ENCODE data around the gene TSPO. TPM values are rescaled to one million over a fixed set of nuclear protein-coding genes. Genes with fewer than 3 reads are reported as not detected.

The TSPO gene
- total RNA-seq, 4 donors from 2014 or later = 307 to 452 (median 365) TPM

- Histone ChIP-seq H3K9me3 (no peaks in the 10 kb centered on the region), H3K4me1 (peaks cover 13 to 44% (median 39%) of the 10 kb centered on the region in 4 donors), H3K27ac (peak overlapping the region in 1 of 4 donors; percentile 45), H3K27me3 (no peaks in the 10 kb centered on the region), H3K36me3 (no peaks in the 10 kb centered on the region), H3K4me3 (no peak overlapping the region)
- in situ Hi-C loops (cut with MboI; ENCODE audit: low pct_ligation_motif_present in 1 of 4, low pct_unique_long_range_greater_than_20kb in 1 of 4, low sequenced_read_pairs in 3 of 4) = no loop called here
- no peak for DNase-seq
- WGBS, 2 donors (ENCODE audit: low coverage in 1 of 2) = 94% methylated on average over 17 of the region's 24 CpGs; no CpG with 5 or more reads in 1 of the 2 donors
- TF ChIP-seq POLR2A (IDR thresholded peaks at IDR 0.05) = no peak
- TF ChIP-seq EP300 (IDR thresholded peaks at IDR 0.05; ENCODE audit: low read depth) = no peak
- TF ChIP-seq CTCF (IDR thresholded peaks at IDR 0.05) = no peak
- no peak for TF ChIP-seq POLR2AphosphoS5 (IDR thresholded peaks at IDR 0.05)
- intact Hi-C loops (cut with DNase I; ENCODE audit: low total_unique reads) = no loop called here
Measured at GRCh38 chr22:43162412-43163150, 11.2 kb downstream of the TSPO start.

GRCh38 chr22:43163241-43163795, 12.0 kb downstream of the TSPO start:
- TF ChIP-seq POLR2A (IDR thresholded peaks at IDR 0.05) (no peak), CTCF (IDR thresholded peaks at IDR 0.05) (no peak), EP300 (IDR thresholded peaks at IDR 0.05; ENCODE audit: low read depth) (no peak), POLR2AphosphoS5 (IDR thresholded peaks at IDR 0.05) (no peak)
- Histone ChIP-seq H3K27me3 (no peaks in the 10 kb centered on the region), H3K4me1 (peaks cover 13 to 37% (median 31%) of the 10 kb centered on the region in 4 donors), H3K4me3 (no peak overlapping the region), H3K36me3 (no peaks in the 10 kb centered on the region), H3K27ac (peak overlapping the region in 3 of 4 donors; percentile 18 to 51 (median 45)), H3K9me3 (no peaks in the 10 kb centered on the region)
- in situ Hi-C loops (cut with MboI; ENCODE audit: low pct_ligation_motif_present in 1 of 4, low pct_unique_long_range_greater_than_20kb in 1 of 4, low sequenced_read_pairs in 3 of 4) (no loop called here), intact Hi-C loops (cut with DNase I; ENCODE audit: low total_unique reads) (no loop called here)
- DNase-seq = no peak
- 69% methylated on average over 13 of the region's 18 CpGs; no CpG with 5 or more reads in 1 of the 2 donors for WGBS, 2 donors (ENCODE audit: low coverage in 1 of 2)

GRCh38 chr22:43164636-43165035, 13.3 kb downstream of the TSPO start:
- TF ChIP-seq EP300 (IDR thresholded peaks at IDR 0.05; ENCODE audit: low read depth) = no peak
- no peak for TF ChIP-seq POLR2AphosphoS5 (IDR thresholded peaks at IDR 0.05)
- TF ChIP-seq POLR2A (IDR thresholded peaks at IDR 0.05) = no peak
- no peak for TF ChIP-seq CTCF (IDR thresholded peaks at IDR 0.05)
- Histone ChIP-seq H3K4me3 (no peak overlapping the region), H3K27ac (no peak overlapping the region), H3K4me1 (peaks cover 4 to 27% (median 20%) of the 10 kb centered on the region in 4 donors), H3K36me3 (no peaks in the 10 kb centered on the region), H3K9me3 (no peaks in the 10 kb centered on the region), H3K27me3 (no peaks in the 10 kb centered on the region)
- no peak for DNase-seq
- intact Hi-C loops (cut with DNase I; ENCODE audit: low total_unique reads) (no loop called here), in situ Hi-C loops (cut with MboI; ENCODE audit: low pct_ligation_motif_present in 1 of 4, low pct_unique_long_range_greater_than_20kb in 1 of 4, low sequenced_read_pairs in 3 of 4) (no loop called here)
- 46 to 60% methylated on average over 7 to 16 of the region's 16 CpGs for WGBS, 2 donors (ENCODE audit: low coverage in 1 of 2)

GRCh38 chr22:43166132-43166930, 15.0 kb downstream of the TSPO start:
- DNase-seq = no peak
- 0 to 87% methylated on average over 1 to 22 of the region's 23 CpGs for WGBS, 2 donors (ENCODE audit: low coverage in 1 of 2)

More at GRCh38 chr22:43166132-43166930, 15.0 kb downstream of the TSPO start:
- in situ Hi-C loops (cut with MboI; ENCODE audit: low pct_ligation_motif_present in 1 of 4, low pct_unique_long_range_greater_than_20kb in 1 of 4, low sequenced_read_pairs in 3 of 4) = no loop called here
- Histone ChIP-seq H3K27me3 (no peaks in the 10 kb centered on the region), H3K9me3 (no peaks in the 10 kb centered on the region), H3K36me3 (no peaks in the 10 kb centered on the region), H3K4me1 (peaks cover 0 to 30% (median 21%) of the 10 kb centered on the region in 4 donors), H3K27ac (no peak overlapping the region), H3K4me3 (no peak overlapping the region)
- TF ChIP-seq EP300 (IDR thresholded peaks at IDR 0.05; ENCODE audit: low read depth) = no peak
- no peak for TF ChIP-seq CTCF (IDR thresholded peaks at IDR 0.05)
- intact Hi-C loops (cut with DNase I; ENCODE audit: low total_unique reads) = no loop called here
